ENCODE data around the gene LRRN3.

The LRRN3 gene

DNA sequence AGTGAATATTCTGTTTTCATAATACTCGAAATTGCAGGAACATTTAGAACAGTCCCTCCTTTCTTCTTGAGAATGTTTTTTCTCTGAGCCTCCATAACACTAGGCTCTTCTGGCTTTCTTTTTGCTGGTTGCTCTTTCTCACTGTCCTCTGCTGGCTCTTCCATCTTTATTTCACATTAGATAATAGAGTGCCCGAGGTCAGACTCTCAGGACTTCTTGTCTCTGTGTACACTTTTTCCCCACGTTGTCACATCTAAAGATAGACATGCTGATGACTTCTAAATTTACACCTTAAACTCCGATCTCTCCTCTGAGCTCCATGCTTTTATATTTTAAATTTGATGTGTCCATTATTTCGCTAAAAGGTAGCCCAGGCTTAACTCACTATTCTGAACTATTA, 15.4 kb upstream of the LRRN3 start:
- TF ChIP-seq CTCF (IDR thresholded peaks at IDR 0.05; ENCODE audit: low read depth, low read length): no peak
- no peak for DNase-seq (ENCODE audit: extremely low read depth, low read depth)

GRCh38 chr7:111076205-111076604, 14.7 kb upstream of the LRRN3 start:
- no peak for TF ChIP-seq CTCF (IDR thresholded peaks at IDR 0.05; ENCODE audit: low read depth, low read length)

GRCh38 chr7:111077001-111077400, 13.9 kb upstream of the LRRN3 start:
- no peak for TF ChIP-seq CTCF (IDR thresholded peaks at IDR 0.05; ENCODE audit: low read depth, low read length)
- no peak for DNase-seq (ENCODE audit: extremely low read depth, low read depth)

More at GRCh38 chr7:111076205-111076604, 14.7 kb upstream of the LRRN3 start:
- no peak for DNase-seq (ENCODE audit: extremely low read depth, low read depth)

- no peak for TF ChIP-seq CTCF (IDR thresholded peaks at IDR 0.05; ENCODE audit: low read depth, low read length)
- no peak for DNase-seq (ENCODE audit: extremely low read depth, low read depth)
Measured at GRCh38 chr7:111080495-111081105, 10.3 kb upstream of the LRRN3 start.

- no peak for DNase-seq (ENCODE audit: extremely low read depth, low read depth)
- no peak for TF ChIP-seq CTCF (IDR thresholded peaks at IDR 0.05; ENCODE audit: low read depth, low read length)
Measured at GRCh38 chr7:111081546-111082267, 9.2 kb upstream of the LRRN3 start.

- TF ChIP-seq CTCF (IDR thresholded peaks at IDR 0.05; ENCODE audit: low read depth, low read length): no peak
Measured at GRCh38 chr7:111082351-111082750, 8.6 kb upstream of the LRRN3 start.

DNA sequence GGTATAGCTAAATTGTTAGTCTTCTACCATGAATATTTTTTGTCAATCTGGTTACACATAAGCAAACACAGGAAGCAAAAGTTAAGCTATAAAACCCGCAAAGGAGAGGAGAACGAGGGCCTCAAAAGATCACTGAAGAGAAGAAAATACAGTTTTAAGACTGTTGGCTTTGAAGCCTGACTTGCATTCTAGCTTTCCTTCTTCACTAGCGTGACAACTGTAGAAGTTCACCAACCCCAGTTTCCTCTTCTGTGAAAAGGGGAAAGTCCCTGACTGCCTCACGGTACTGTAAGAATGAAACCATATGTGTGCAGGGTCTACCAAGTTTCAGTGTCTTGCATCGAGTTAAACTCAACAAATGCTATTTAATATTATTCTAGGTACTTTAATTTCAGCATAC, 7.5 kb upstream of the LRRN3 start:
- DNase-seq (ENCODE audit: extremely low read depth, low read depth): peak; percentile 52
- no peak for TF ChIP-seq CTCF (IDR thresholded peaks at IDR 0.05; ENCODE audit: low read depth, low read length)

More at GRCh38 chr7:111082351-111082750, 8.6 kb upstream of the LRRN3 start:
- DNase-seq (ENCODE audit: extremely low read depth, low read depth): no peak

Measured in AG09319 (cell line).